GM08714 (cell line): ENCODE data around the gene PGS1.
A peak's percentile ranks its signal among the peaks of the same experiment; 100 is the strongest.

Experiments
- H3K4me3 ChIP-seq: fragments of 200-500 bp; sonication (Bioruptor generic); 2 replicates; pipeline ENCODE4 v1.5.1; 2014; ENCODE audit warnings: mild to moderate bottlenecking, low read length, inconsistent platforms
- ZNF274 ChIP-seq: IDR thresholded peaks from 2 replicates; pipeline ENCODE4 v1.6.1; 2012; ENCODE audit warnings: mild to moderate bottlenecking, low read depth, low read length

Gene PGS1

GRCh38 chr17:78356101-78356713 is 22.2 kb upstream of the PGS1 start:
- no peak for TF ChIP-seq ZNF274
- no peak overlapping the region; the same call in 1 of the 2 replicates for H3K4me3 ChIP-seq

DNA sequence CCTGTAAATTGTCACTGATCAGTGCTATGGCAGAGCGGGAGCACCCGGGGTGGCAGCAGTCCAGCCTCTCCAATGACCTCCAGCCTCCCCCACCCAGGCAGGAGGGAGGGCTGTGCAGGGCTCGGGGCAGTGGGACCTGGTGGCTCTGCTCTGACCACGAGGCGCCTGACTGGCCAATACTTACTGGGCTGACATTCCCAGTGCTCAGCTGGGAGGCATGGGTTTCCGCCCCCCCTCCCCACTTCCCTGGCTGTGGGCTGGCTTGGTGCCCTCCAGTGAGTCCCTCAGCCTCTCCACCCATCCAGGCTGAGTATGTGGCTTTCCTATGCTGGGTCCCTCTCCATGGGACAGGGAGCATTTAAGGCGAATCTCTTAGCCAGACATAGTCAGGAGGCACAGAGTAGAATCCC is 21.3 kb upstream of the PGS1 start:
- TF ChIP-seq ZNF274, result no peak
- no peak overlapping the region for H3K4me3 ChIP-seq

DNA sequence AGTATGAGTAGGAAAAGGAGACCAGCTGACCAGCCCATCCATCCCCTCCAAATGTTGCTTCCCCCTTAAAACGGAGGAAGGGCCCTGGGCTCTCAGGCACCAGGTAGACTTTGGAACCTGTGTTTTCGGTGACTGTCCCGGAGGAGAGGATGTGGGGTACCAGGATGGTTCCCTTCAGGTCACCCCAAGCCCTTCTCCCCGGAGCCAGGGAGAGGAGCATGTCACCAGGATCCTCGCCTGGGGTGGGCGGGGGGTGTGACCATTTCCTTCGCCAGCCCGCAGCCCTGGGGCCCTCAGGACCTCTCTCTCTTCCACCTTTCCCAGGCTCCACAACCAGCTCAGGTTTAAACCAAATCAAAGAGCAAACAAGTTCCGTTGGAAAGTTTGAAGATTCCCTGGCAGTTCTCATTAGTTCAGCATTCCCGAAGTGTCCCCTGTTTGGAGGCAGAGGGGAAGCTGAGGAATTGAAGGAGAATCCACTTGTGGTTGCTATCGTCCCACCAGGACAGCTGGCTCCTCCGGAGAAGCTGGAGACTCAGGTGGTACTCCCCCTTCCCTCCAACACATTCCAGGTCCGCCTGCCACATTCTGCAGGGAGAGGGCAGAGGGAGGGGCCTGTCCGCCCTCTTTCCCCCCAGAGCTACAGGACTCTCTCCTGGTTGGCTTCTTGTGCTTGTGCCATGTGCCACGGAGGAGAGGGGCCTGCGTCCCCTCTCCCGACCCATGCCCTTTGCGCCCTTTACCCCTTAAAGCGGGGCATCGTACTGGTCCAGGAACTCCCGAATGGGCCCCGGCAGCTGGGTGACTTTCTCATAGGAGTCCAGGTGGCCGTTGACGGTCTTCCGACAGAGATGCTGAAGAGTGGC is 20.5 kb upstream of the PGS1 start:
- no peak for TF ChIP-seq ZNF274
- H3K4me3 ChIP-seq, result peak overlapping the region; percentile 90; the same call in 1 of the 2 replicates

DNA sequence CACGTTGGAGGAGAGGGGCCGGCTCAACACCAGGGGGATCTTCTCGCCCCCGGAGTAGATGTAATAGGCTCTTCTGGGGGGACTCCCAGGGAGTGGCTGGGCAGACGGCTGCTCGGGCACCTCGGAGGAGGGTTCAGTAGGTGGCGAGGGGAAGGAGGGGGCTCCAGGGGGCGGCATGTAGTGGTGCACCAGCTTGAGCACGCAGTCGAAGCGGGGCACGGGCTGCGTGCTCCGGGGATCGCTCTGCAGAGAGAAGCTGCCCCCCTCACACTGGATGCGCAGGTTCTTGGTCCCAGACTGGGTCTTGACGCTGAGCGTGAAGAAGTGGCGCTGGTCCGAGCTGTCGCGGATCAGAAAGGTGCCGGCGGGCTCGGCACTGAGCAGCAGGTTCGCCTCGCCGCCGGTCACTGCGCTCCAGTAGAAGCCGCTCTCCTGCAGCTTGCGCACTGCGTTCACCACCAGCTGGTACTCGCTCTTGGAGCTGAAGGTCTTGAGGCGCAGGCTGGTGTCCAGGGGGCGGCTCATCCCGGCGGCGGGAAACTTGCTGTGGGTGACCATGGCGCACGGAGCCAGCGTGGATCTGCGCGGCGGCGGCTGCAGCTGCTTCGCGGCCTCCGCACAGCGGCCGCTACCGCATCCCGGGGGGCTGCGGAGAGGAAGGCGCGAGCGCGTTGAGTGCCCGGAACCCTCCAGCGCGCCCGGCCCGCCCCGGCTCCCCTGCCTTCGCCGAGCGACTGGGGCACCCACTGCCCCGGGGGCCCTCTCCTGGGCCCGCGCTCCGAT is 19.7 kb upstream of the PGS1 start:
- H3K4me3 ChIP-seq, result peak overlapping the region; percentile 90
- no peak for TF ChIP-seq ZNF274

GRCh38 chr17:78359321-78359996 is 19.0 kb upstream of the PGS1 start:
- no peak for TF ChIP-seq ZNF274
- peak overlapping the region; percentile 90 for H3K4me3 ChIP-seq

- no peak for TF ChIP-seq ZNF274
- H3K4me3 ChIP-seq, result peak within 1 kb of the TSS; percentile 90
Measured at GRCh38 chr17:78359997-78360370, 18.5 kb upstream of the PGS1 start, which contains the start of gene SOCS3. Gene SOCS3, minus strand, starts transcription at chr17:78360077. Its CDS starts 982 bp downstream, at chr17:78359095.

GRCh38 chr17:78360371-78361224 is 17.9 kb upstream of the PGS1 start:
- H3K4me3 ChIP-seq, result peak overlapping the region; percentile 90; the same call in 1 of the 2 replicates
- TF ChIP-seq ZNF274, result no peak

GRCh38 chr17:78361225-78361701 is 17.2 kb upstream of the PGS1 start:
- no peak for TF ChIP-seq ZNF274
- H3K4me3 ChIP-seq, result no peak overlapping the region

- no peak for TF ChIP-seq ZNF274
- H3K4me3 ChIP-seq, result no peak overlapping the region
Measured at GRCh38 chr17:78362232-78362631, 16.2 kb upstream of the PGS1 start.

GRCh38 chr17:78362671-78363070 is 15.8 kb upstream of the PGS1 start:
- no peak for TF ChIP-seq ZNF274
- H3K4me3 ChIP-seq, result no peak overlapping the region

DNA sequence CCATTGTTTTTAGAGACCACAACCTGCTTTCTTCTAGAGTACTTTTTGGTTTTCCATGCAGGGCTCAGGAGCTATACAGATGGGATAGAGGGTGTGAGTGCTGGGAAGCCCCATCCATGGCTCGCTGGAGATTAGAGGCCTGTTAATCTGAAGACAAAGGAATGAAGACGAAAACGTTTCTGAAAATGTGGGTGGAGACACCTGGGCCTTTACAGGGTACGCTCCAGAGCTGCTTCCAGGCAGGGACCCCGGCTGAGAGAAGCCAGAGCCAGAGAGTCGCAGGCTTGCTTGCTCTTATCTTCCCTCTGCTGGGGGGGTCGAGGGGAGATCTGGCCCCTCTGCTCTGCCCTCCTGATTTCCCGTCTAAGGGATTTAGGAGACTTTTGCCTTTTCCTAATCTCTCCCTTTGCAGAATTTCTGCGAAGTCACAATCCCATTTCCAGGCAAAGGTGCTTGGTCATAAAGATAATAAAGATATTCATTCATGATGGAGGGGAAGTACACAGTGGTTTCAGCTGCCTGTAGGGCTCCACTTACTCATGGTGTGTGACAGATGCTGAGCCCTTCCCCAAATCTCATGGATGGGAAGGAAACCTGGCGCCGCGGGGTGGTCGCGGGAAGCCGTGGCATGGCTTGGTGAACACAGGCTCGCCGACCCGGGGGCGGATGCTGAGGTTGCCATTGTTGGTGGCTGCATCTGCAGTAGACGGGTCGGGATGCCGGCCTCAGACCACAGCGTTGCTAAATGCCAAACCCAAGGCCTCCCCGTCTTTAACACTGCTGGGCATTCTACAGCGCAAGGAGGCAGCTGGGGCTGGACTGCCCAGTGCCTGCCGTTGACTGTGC is 13.8 kb upstream of the PGS1 start:
- no peak for TF ChIP-seq ZNF274
- no peak overlapping the region for H3K4me3 ChIP-seq

DNA sequence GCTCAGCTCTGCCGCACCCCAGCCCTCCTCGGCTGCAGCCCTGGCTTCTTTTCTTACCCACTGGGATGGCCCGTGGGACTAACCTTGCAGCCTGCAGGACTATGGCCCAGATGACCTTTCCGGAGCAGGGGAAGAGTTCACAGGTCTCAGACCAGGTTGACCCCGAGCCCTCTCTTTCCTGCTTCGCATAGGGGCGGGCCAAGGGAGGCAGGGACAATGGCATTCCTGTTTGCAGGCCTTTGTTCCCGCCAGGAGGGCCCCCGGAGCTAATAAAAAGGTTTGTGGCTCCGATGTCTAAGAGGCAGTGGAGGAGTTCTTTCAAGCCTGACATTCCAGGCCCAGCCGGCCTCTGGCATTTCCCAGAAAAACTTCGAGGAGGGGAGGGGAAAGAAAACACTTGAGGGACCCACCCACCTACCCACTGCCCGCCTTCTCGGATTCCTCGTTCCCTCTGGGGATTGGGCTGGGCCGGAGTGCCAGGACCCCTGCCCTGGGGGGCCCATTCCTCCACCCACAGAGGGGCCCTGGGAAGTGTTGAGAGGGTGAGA is 12.8 kb upstream of the PGS1 start:
- no peak overlapping the region for H3K4me3 ChIP-seq
- TF ChIP-seq ZNF274, result no peak
